ENCODE measurements around the gene NUDT15.

DNA sequence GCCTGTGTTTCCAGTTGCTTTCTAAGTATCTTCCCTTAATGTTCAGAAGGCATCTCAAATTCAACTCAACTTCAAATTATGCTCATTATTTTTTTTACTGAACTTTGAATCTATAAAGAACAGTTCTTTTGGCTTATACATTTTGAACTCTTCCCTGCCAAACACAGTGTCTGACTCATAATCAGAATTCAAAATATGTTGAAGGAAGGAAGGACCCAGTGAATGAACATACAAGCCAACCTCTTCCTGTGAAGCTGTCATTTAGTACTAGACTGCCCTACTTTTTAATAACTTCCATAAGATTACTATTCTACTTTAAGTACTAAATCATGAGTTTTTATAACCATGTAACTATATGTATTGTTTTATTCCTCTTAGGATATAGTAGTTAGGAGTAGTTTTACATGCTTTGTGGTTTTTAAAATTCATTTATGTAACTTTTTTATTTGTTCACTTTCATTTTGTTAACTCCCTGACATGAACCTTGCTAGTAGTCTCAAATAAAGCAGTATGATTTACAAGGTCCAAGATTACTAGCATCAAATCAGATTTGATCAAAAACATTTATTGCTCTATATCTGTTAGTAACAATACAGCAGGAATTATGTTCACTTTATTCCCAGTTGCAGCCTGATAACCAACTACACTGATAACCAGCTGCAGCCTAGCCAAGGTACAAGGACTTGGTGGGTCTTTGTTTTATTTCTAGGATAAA is 6.4 kb downstream of the NUDT15 start:
- TF ChIP-seq, protein P1, sequence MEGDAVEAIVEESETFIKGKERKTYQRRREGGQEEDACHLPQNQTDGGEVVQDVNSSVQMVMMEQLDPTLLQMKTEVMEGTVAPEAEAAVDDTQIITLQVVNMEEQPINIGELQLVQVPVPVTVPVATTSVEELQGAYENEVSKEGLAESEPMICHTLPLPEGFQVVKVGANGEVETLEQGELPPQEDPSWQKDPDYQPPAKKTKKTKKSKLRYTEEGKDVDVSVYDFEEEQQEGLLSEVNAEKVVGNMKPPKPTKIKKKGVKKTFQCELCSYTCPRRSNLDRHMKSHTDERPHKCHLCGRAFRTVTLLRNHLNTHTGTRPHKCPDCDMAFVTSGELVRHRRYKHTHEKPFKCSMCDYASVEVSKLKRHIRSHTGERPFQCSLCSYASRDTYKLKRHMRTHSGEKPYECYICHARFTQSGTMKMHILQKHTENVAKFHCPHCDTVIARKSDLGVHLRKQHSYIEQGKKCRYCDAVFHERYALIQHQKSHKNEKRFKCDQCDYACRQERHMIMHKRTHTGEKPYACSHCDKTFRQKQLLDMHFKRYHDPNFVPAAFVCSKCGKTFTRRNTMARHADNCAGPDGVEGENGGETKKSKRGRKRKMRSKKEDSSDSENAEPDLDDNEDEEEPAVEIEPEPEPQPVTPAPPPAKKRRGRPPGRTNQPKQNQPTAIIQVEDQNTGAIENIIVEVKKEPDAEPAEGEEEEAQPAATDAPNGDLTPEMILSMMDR (IDR thresholded peaks at IDR 0.05; ENCODE audit: low read depth, low read length, poor library complexity, severe bottlenecking): no peak
- TF ChIP-seq EZH2phosphoT487 (IDR thresholded peaks at IDR 0.05; ENCODE audit: borderline replicate concordance, low read length): no peak
